Panc1 (cell line): ENCODE data around the gene SHISA7. TPM values are rescaled to one million over a fixed set of nuclear protein-coding genes. Genes with fewer than 3 reads are reported as not detected.

Experiments
- ATAC-seq: fragments of 200-7000 bp; cut with Tn5 transposase; 2 replicates; pipeline ENCODE4 v1.9.1; 2020; ENCODE audit warnings: mild to moderate bottlenecking, moderate library complexity
- BruUV-seq: library from RNA; stranded (reverse); fragments of 400-500 nt; replicated peaks from 2 replicates; lab custom pipeline; 2021; lab: Mats Ljungman, UMichigan
- CTCF ChIA-PET: fragments of 300-600 bp; sonication (Branson Sonifier 250); formaldehyde crosslinking; loops from one replicate; lab custom pipeline; 2022; ENCODE audit warnings: antibody characterized with exemption; lab: Charles Lee
- POLR2A ChIA-PET: fragments of 300-600 bp; sonication (Branson Sonifier 250); formaldehyde crosslinking; loops from one replicate; lab custom pipeline; 2022; ENCODE audit warnings: antibody characterized with exemption; lab: Charles Lee
- DNase-seq: peaks from one replicate; pipeline ENCODE4 v3.0.0-alpha.2; 2010; ENCODE audit warnings: low read depth, low spot score
- H3K27ac ChIP-seq: 2 replicates; pipeline ENCODE4 v1.5.1; 2011; ENCODE audit warnings: mild to moderate bottlenecking, low read length, inconsistent platforms
- H3K27me3 ChIP-seq: fragments of 200-500 bp; sonication (Bioruptor generic); 2 replicates; pipeline ENCODE4 v1.6.0; 2014; ENCODE audit warnings: low read length, inconsistent platforms; ENCODE audit not compliant: control insufficient read depth, insufficient read depth
- H3K36me3 ChIP-seq: fragments of 200-500 bp; sonication (Bioruptor generic); 2 replicates; pipeline ENCODE4 v1.5.1; 2014; ENCODE audit warnings: inconsistent platforms, mild to moderate bottlenecking, low read length, moderate library complexity; ENCODE audit not compliant: control insufficient read depth, insufficient read depth
- H3K4me1 ChIP-seq: 2 replicates; pipeline ENCODE4 v1.5.1; 2011; ENCODE audit warnings: inconsistent platforms, mild to moderate bottlenecking, low read length, moderate library complexity; ENCODE audit not compliant: control insufficient read depth, insufficient read depth
- H3K4me3 ChIP-seq, 2 experiments: 2 replicates each; pipeline ENCODE4 v1.5.1; 2011 to 2012; ENCODE audit warnings: low read depth in 2 of 2, low read length in 2 of 2, mild to moderate bottlenecking in 2 of 2, inconsistent platforms in 1 of 2, moderate library complexity in 1 of 2
- H3K9me3 ChIP-seq: fragments of 200-500 bp; sonication (Bioruptor generic); 2 replicates; pipeline ENCODE4 v1.5.1; 2014; ENCODE audit warnings: low read depth, mild to moderate bottlenecking, inconsistent platforms, low read length, moderate library complexity; ENCODE audit not compliant: control insufficient read depth, insufficient read depth
- CTCF ChIP-seq: fragments of 450-650 bp; IDR thresholded peaks from 2 replicates; pipeline ENCODE4 v1.5.1; 2017; ENCODE audit warnings: mild to moderate bottlenecking
- POLR2AphosphoS5 ChIP-seq: IDR thresholded peaks from 2 replicates; pipeline ENCODE4 v1.6.1; 2012; ENCODE audit warnings: mild to moderate bottlenecking, low read depth, low read length, moderate library complexity
- SIN3A ChIP-seq: IDR thresholded peaks from 2 replicates; pipeline ENCODE4 v1.6.1; 2012; ENCODE audit warnings: low read depth, mild to moderate bottlenecking, low read length, moderate library complexity, borderline replicate concordance; ENCODE audit not compliant: insufficient read depth
- TCF7L2 ChIP-seq: IDR thresholded peaks from 2 replicates; pipeline ENCODE4 v1.6.1; 2011; ENCODE audit warnings: mild to moderate bottlenecking, low read depth, low read length, inconsistent platforms
- in situ Hi-C: cut with HindIII; loops from 2 replicates; pipeline ENCODE4 v1.10.0; 2016; ENCODE audit warnings: low sequenced_read_pairs, low pct_unique_long_range_greater_than_20kb
- intact Hi-C: fragments of 100-400 bp; cut with micrococcal nuclease; formaldehyde crosslinking; loops from one replicate; pipeline ENCODE4 v1.10.0; 2022; ENCODE audit not compliant: unreplicated experiment
- total RNA-seq: library from RNA; stranded (reverse); gene quantifications from one replicate; pipeline ENCODE4 v1.2.1, GENCODE V29; 2021; ENCODE audit not compliant: unreplicated experiment
- TF ChIP-seq, protein P1 (sequence below), 2 experiments: IDR thresholded peaks; 2 replicates each; pipeline ENCODE4 v1.6.1; 2011 to 2012; ENCODE audit warnings: low read depth in 2 of 2, control low read depth in 1 of 2, low read length in 1 of 2, mild to moderate bottlenecking in 1 of 2, moderate library complexity in 1 of 2; ENCODE audit not compliant: insufficient read depth in 1 of 2

The SHISA7 gene
- total RNA-seq, 1 experiment from 2014 or later: 0.03 TPM

DNA sequence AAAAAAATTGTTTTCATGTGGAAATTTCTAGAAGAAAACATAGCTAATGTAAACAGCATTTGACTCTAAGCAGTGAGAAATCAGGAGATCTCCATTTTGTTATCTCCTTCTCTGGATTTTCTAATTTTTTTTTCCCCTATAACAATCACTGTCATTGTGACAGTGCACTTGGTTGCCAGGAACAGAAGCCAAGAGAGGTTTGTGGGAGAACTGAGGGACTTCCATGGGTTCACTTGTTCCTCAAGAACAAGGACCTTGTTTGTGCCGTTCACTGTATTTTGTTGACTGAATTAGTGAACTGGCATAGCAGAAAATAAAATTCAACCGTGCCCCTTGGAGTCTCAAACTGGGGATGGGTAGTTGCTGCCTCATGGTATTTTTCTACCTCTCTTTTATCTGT lies 17.1 kb downstream of the SHISA7 start:
- intact Hi-C loops (loop anchor here (10.0 kb wide), 1 partner anchor 281 kb away; the partner anchor contains the start of gene TNNT1), in situ Hi-C loops (no loop called here)
- no peak overlapping the region for H3K4me3 ChIP-seq
- H3K27me3 ChIP-seq: no peaks in the 10 kb centered on the region
- CTCF ChIA-PET: no interaction called here
- no TSS peak for BruUV-seq
- H3K4me1 ChIP-seq: no peaks in the 10 kb centered on the region
- POLR2A ChIA-PET: interaction anchor here (0.6 kb wide), 2 partner anchors 174 to 1324 kb away, joined by 3 to 4 read pairs; no protein-coding TSS in a partner anchor
- H3K36me3 ChIP-seq: no peaks in the 10 kb centered on the region
- TF ChIP-seq, protein P1, sequence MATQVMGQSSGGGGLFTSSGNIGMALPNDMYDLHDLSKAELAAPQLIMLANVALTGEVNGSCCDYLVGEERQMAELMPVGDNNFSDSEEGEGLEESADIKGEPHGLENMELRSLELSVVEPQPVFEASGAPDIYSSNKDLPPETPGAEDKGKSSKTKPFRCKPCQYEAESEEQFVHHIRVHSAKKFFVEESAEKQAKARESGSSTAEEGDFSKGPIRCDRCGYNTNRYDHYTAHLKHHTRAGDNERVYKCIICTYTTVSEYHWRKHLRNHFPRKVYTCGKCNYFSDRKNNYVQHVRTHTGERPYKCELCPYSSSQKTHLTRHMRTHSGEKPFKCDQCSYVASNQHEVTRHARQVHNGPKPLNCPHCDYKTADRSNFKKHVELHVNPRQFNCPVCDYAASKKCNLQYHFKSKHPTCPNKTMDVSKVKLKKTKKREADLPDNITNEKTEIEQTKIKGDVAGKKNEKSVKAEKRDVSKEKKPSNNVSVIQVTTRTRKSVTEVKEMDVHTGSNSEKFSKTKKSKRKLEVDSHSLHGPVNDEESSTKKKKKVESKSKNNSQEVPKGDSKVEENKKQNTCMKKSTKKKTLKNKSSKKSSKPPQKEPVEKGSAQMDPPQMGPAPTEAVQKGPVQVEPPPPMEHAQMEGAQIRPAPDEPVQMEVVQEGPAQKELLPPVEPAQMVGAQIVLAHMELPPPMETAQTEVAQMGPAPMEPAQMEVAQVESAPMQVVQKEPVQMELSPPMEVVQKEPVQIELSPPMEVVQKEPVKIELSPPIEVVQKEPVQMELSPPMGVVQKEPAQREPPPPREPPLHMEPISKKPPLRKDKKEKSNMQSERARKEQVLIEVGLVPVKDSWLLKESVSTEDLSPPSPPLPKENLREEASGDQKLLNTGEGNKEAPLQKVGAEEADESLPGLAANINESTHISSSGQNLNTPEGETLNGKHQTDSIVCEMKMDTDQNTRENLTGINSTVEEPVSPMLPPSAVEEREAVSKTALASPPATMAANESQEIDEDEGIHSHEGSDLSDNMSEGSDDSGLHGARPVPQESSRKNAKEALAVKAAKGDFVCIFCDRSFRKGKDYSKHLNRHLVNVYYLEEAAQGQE (IDR thresholded peaks at IDR 0.05; ENCODE audit: insufficient read depth in 1 of 2, low read depth in 2 of 2, low read length in 1 of 2): no peak
- TF ChIP-seq TCF7L2 (no peak), SIN3A (no peak), POLR2AphosphoS5 (no peak), CTCF (no peak)
- H3K9me3 ChIP-seq: no peaks in the 10 kb centered on the region
- DNase-seq (no peak), ATAC-seq (no peak)
- H3K27ac ChIP-seq: no peak overlapping the region

- no peak for ATAC-seq
- H3K27ac ChIP-seq: no peak overlapping the region
- H3K4me3 ChIP-seq: no peak overlapping the region
- ChIA-PET POLR2A (no interaction called here), CTCF (interaction anchor here (0.6 kb wide), 2 partner anchors 11 to 145 kb away, joined by 3 to 6 read pairs; no protein-coding TSS in a partner anchor)
- no peaks in the 10 kb centered on the region for H3K36me3 ChIP-seq
- intact Hi-C loops: loop anchor here (10.0 kb wide), 1 partner anchor 280 kb away; the partner anchor contains the start of gene TNNT1
- no TSS peak for BruUV-seq
- TF ChIP-seq TCF7L2 (no peak), POLR2AphosphoS5 (no peak)
- TF ChIP-seq, protein P1 (IDR thresholded peaks at IDR 0.05; ENCODE audit: insufficient read depth in 1 of 2, low read depth in 2 of 2, low read length in 1 of 2): no peak
- no peak for DNase-seq
- H3K4me1 ChIP-seq: no peaks in the 10 kb centered on the region
- in situ Hi-C loops: no loop called here
- H3K27me3 ChIP-seq: no peaks in the 10 kb centered on the region
- no peaks in the 10 kb centered on the region for H3K9me3 ChIP-seq
Observed at GRCh38 chr19:55424518-55424917, 18.6 kb downstream of the SHISA7 start.
